K562 (cell line): ENCODE results near the gene PPT1. TPM values are rescaled to one million over a fixed set of nuclear protein-coding genes. Genes with fewer than 3 reads are reported as not detected.

Experiments
- CBFB ChIP-seq: sonication (generic); formaldehyde crosslinking; IDR thresholded peaks from 2 replicates; pipeline ENCODE4 v1.4.0; 2020; ENCODE audit warnings: mild to moderate bottlenecking, missing genetic modification reagents
- CHD4 ChIP-seq: fragments of 200-600 bp; sonication (generic); IDR thresholded peaks from 3 replicates; pipeline ENCODE4 v1.6.1; 2012; ENCODE audit warnings: low read depth, mild to moderate bottlenecking, mixed read lengths, low read length, inconsistent platforms; ENCODE audit not compliant: insufficient read depth, insufficient replicate concordance, poor library complexity, severe bottlenecking
- E2F3 ChIP-seq: fragments of 250-450 bp; sonication (Bioruptor Pico); IDR thresholded peaks from 2 replicates; pipeline ENCODE4 v1.4.0; 2020; ENCODE audit warnings: mild to moderate bottlenecking
- EP300 ChIP-seq: IDR thresholded peaks from 2 replicates; pipeline ENCODE4 v1.6.1; 2012; ENCODE audit warnings: low read length, improper control_type of control experiment
- HDAC6 ChIP-seq: IDR thresholded peaks from 2 replicates; pipeline ENCODE4 v1.6.1; 2012; ENCODE audit warnings: low read depth, mild to moderate bottlenecking, control low read depth, inconsistent platforms, low read length, moderate library complexity
- HNRNPL ChIP-seq: fragments of 200-400 bp; formaldehyde crosslinking; IDR thresholded peaks from 2 replicates; pipeline ENCODE4 v1.6.1; 2017; ENCODE audit warnings: low read depth, mild to moderate bottlenecking, low read length
- MAFK ChIP-seq: IDR thresholded peaks from 2 replicates; pipeline ENCODE4 v1.6.1; 2011; ENCODE audit warnings: low read length, improper control_type of control experiment
- NCOA4 ChIP-seq: fragments of 450-650 bp; IDR thresholded peaks from 2 replicates; pipeline ENCODE4 v1.6.1; 2018; ENCODE audit warnings: mild to moderate bottlenecking; ENCODE audit not compliant: partially characterized antibody
- U2AF2 ChIP-seq: fragments of 200-400 bp; formaldehyde crosslinking; optimal IDR thresholded peaks from 2 replicates; pipeline ENCODE3; 2017; ENCODE audit warnings: low read depth, mild to moderate bottlenecking, low read length
- XRCC4 ChIP-seq: IDR thresholded peaks from one replicate; pipeline ENCODE4 v1.6.1; 2011; ENCODE audit not compliant: insufficient read depth, insufficient read length; ENCODE audit errors: extremely low read depth
- ZNF133 ChIP-seq: fragments of 250-450 bp; sonication (Bioruptor Pico); IDR thresholded peaks from 2 replicates; pipeline ENCODE4 v1.4.0; 2020; ENCODE audit warnings: mild to moderate bottlenecking
- polyA plus RNA-seq, 8 experiments: library from polyadenylated mRNA; depleted of rRNA in 4 of 8; stranded (reverse) in 5 of 8; unstranded in 3 of 8; fragments of >200 nt; fragmentation: Nextera tagmentation in 2 of 8; fragmentation: Illumina TruSeq in 1 of 8; extraction: Ambion mirVana in 2 of 8; extraction: Trizol in 1 of 8; gene quantifications; 2 replicates each; pipeline versions ENCODE4 v1.2.1 to v1.2.3, GENCODE V29; 2011 to 2014; ENCODE audit warnings: inconsistent platforms in 1 of 8, missing spikeins in 1 of 8
- total RNA-seq, 7 experiments: library from RNA; depleted of rRNA in 6 of 7; stranded (reverse); fragments of >200 nt in 6 of 7; fragmentation: Illumina TruSeq in 2 of 7; extraction: Trizol in 2 of 7; gene quantifications; 2 replicates each; pipeline versions ENCODE4 v1.2.1 to v1.2.3, GENCODE V29; 2011 to 2021; ENCODE audit warnings: low replicate concordance in 1 of 7
- TF ChIP-seq, protein P1 (sequence below), 2 experiments: fragments of 200-800 bp in 1 of 2; sonication (Bioruptor generic) in 1 of 2; sonication (generic) in 1 of 2; formaldehyde crosslinking in 1 of 2; IDR thresholded peaks in 1 of 2; conservative IDR thresholded peaks in 1 of 2; 2 replicates each; pipeline versions ENCODE4 v1.5.0 to v1.6.1; 2016 to 2020; ENCODE audit warnings: missing compliant biosample characterization in 1 of 2, missing genetic modification characterization in 1 of 2, missing genetic modification reagents in 1 of 2
- TF ChIP-seq, protein P2 (sequence below): sonication (generic); formaldehyde crosslinking; IDR thresholded peaks from 2 replicates; pipeline ENCODE4 v1.8.0; 2023; ENCODE audit warnings: mild to moderate bottlenecking, missing genetic modification reagents
- TF ChIP-seq, protein P3 (sequence below): fragments of 250-450 bp; sonication (Bioruptor Pico); IDR thresholded peaks from 2 replicates; pipeline ENCODE4 v1.5.0; 2022; ENCODE audit warnings: mild to moderate bottlenecking
- TF ChIP-seq, protein P4 (sequence below): sonication (generic); formaldehyde crosslinking; IDR thresholded peaks from 2 replicates; pipeline ENCODE4 v1.8.0; 2022; ENCODE audit warnings: mild to moderate bottlenecking, missing genetic modification reagents, borderline replicate concordance
- TF ChIP-seq, protein P5 (sequence below): fragments of 250-450 bp; sonication (Bioruptor Pico); IDR thresholded peaks from 2 replicates; pipeline ENCODE4 v1.5.0; 2020; ENCODE audit warnings: mild to moderate bottlenecking

The PPT1 gene
- total and polyA plus RNA-seq, 9 of the 15 experiments (the other 6 are each of a cell fraction or from before 2014, with no cell fraction given) = 72.2 to 285 (median 143) TPM

DNA sequence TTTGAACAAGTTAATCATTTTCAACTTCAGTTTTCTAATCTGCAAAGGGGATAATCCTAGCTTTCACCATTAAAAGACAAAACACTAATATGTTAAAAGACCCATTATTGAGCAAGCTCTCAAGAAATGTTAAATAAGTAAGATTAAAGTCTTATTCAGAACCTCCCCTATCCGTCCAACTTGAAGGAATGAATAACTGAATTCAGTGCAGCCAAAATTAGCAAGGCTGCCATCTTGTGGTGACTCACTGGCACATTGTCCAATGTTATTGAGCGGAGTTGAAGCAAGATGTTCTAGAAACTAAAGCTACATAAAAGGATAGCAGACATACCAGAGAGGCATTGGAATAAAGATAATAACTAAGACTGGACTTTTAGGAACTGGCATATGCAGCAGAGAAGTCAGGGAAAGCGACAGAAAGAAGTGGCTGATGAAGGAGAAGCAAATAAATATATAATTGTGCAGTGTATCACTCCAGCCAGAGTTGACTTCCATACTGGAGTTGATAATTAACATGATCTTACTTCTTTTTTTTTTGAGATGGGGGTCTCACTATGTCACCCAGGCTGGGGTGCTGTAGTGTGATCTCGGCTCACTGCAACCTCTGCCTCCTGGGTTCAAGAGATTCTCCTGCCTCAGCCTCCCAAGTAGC, 64.7 kb downstream of the PPT1 start (continued):
- TF ChIP-seq, protein P1, sequence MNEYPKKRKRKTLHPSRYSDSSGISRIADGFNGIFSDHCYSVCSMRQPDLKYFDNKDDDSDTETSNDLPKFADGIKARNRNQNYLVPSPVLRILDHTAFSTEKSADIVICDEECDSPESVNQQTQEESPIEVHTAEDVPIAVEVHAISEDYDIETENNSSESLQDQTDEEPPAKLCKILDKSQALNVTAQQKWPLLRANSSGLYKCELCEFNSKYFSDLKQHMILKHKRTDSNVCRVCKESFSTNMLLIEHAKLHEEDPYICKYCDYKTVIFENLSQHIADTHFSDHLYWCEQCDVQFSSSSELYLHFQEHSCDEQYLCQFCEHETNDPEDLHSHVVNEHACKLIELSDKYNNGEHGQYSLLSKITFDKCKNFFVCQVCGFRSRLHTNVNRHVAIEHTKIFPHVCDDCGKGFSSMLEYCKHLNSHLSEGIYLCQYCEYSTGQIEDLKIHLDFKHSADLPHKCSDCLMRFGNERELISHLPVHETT (CRISPR knock-in tag; conservative IDR thresholded peaks at IDR 0.05 in 1 of 2, IDR thresholded peaks at IDR 0.05 in 1 of 2) = no peak
- TF ChIP-seq, protein P2, sequence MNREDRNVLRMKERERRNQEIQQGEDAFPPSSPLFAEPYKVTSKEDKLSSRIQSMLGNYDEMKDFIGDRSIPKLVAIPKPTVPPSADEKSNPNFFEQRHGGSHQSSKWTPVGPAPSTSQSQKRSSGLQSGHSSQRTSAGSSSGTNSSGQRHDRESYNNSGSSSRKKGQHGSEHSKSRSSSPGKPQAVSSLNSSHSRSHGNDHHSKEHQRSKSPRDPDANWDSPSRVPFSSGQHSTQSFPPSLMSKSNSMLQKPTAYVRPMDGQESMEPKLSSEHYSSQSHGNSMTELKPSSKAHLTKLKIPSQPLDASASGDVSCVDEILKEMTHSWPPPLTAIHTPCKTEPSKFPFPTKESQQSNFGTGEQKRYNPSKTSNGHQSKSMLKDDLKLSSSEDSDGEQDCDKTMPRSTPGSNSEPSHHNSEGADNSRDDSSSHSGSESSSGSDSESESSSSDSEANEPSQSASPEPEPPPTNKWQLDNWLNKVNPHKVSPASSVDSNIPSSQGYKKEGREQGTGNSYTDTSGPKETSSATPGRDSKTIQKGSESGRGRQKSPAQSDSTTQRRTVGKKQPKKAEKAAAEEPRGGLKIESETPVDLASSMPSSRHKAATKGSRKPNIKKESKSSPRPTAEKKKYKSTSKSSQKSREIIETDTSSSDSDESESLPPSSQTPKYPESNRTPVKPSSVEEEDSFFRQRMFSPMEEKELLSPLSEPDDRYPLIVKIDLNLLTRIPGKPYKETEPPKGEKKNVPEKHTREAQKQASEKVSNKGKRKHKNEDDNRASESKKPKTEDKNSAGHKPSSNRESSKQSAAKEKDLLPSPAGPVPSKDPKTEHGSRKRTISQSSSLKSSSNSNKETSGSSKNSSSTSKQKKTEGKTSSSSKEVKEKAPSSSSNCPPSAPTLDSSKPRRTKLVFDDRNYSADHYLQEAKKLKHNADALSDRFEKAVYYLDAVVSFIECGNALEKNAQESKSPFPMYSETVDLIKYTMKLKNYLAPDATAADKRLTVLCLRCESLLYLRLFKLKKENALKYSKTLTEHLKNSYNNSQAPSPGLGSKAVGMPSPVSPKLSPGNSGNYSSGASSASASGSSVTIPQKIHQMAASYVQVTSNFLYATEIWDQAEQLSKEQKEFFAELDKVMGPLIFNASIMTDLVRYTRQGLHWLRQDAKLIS (CRISPR knock-in tag) = no peak
- TF ChIP-seq MAFK = no peak
- TF ChIP-seq HDAC6 = no peak
- TF ChIP-seq NCOA4 = no peak
- no peak for TF ChIP-seq CHD4
- TF ChIP-seq, protein P3, sequence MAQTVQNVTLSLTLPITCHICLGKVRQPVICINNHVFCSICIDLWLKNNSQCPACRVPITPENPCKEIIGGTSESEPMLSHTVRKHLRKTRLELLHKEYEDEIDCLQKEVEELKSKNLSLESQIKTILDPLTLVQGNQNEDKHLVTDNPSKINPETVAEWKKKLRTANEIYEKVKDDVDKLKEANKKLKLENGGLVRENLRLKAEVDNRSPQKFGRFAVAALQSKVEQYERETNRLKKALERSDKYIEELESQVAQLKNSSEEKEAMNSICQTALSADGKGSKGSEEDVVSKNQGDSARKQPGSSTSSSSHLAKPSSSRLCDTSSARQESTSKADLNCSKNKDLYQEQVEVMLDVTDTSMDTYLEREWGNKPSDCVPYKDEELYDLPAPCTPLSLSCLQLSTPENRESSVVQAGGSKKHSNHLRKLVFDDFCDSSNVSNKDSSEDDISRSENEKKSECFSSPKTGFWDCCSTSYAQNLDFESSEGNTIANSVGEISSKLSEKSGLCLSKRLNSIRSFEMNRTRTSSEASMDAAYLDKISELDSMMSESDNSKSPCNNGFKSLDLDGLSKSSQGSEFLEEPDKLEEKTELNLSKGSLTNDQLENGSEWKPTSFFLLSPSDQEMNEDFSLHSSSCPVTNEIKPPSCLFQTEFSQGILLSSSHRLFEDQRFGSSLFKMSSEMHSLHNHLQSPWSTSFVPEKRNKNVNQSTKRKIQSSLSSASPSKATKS (CRISPR knock-in tag) = no peak
- TF ChIP-seq, protein P4, sequence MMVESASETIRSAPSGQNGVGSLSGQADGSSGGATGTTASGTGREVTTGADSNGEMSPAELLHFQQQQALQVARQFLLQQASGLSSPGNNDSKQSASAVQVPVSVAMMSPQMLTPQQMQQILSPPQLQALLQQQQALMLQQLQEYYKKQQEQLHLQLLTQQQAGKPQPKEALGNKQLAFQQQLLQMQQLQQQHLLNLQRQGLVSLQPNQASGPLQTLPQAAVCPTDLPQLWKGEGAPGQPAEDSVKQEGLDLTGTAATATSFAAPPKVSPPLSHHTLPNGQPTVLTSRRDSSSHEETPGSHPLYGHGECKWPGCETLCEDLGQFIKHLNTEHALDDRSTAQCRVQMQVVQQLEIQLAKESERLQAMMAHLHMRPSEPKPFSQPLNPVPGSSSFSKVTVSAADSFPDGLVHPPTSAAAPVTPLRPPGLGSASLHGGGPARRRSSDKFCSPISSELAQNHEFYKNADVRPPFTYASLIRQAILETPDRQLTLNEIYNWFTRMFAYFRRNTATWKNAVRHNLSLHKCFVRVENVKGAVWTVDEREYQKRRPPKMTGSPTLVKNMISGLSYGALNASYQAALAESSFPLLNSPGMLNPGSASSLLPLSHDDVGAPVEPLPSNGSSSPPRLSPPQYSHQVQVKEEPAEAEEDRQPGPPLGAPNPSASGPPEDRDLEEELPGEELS (CRISPR knock-in tag) = no peak
- TF ChIP-seq, protein P5, sequence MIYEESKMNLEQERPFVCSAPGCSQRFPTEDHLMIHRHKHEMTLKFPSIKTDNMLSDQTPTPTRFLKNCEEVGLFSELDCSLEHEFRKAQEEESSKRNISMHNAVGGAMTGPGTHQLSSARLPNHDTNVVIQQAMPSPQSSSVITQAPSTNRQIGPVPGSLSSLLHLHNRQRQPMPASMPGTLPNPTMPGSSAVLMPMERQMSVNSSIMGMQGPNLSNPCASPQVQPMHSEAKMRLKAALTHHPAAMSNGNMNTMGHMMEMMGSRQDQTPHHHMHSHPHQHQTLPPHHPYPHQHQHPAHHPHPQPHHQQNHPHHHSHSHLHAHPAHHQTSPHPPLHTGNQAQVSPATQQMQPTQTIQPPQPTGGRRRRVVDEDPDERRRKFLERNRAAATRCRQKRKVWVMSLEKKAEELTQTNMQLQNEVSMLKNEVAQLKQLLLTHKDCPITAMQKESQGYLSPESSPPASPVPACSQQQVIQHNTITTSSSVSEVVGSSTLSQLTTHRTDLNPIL (CRISPR knock-in tag) = no peak
- no peak for TF ChIP-seq U2AF2
- no peak for TF ChIP-seq HNRNPL
- no peak for TF ChIP-seq CBFB (CRISPR knock-in tag)
- TF ChIP-seq ZNF133 (CRISPR knock-in tag) = no peak
- no peak for TF ChIP-seq XRCC4
- 0 out of 2 replicates have a peak, but pooled peaks have one; percentile 6 for TF ChIP-seq EP300
- TF ChIP-seq E2F3 (CRISPR knock-in tag) = no peak
